GM18502 (cell line): Measurements from ENCODE around the gene KASH5.

Source experiments
- ATAC-seq: cut with Tn5 transposase; IDR thresholded peaks from one replicate; pipeline ENCODE4 v1.9.1; 2021; ENCODE audit warnings: mild to moderate bottlenecking; ENCODE audit not compliant: unreplicated experiment, poor library complexity

The KASH5 gene

DNA sequence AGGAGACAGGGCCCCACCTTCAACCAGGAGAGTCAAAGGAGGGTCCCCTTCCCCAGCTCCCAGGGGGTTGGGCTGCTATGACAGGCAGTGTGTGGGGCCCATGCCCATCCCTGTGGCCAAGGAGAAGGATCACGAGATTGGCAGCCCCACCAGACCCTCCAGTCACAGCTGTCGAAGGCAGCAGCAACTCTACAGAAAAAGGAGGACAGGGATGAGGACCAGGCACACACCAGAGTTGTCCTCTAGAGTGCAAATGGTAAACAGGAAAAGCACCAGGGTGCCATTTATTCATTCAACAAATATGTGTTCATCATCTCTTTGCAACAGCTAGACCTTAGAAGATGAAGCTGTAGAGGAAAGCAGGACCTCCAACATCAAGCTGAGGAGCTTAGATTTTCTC is 31.1 kb downstream of the KASH5 start:
- ATAC-seq = no peak

- no peak for ATAC-seq
Observed at GRCh38 chr19:49420227-49420626, 32.2 kb downstream of the KASH5 start.

- no peak for ATAC-seq
Observed at GRCh38 chr19:49421039-49421877, 33.2 kb downstream of the KASH5 start.

DNA sequence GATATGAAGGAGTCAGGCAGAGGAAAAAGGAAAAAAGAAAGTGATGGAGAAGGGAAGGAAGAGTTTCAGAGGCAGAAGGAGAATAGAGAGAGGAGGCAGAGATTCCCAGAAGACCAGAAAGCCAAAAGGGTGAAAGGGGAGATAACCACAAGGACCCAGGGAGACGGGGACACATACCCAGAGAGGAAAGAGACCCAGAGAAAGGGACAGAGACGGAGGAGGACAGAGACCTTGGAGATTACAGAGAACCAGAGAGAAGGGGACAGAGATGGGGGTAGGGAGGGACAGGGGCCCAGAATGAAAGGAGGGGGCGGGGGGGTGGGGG is 33.8 kb downstream of the KASH5 start:
- no peak for ATAC-seq

DNA sequence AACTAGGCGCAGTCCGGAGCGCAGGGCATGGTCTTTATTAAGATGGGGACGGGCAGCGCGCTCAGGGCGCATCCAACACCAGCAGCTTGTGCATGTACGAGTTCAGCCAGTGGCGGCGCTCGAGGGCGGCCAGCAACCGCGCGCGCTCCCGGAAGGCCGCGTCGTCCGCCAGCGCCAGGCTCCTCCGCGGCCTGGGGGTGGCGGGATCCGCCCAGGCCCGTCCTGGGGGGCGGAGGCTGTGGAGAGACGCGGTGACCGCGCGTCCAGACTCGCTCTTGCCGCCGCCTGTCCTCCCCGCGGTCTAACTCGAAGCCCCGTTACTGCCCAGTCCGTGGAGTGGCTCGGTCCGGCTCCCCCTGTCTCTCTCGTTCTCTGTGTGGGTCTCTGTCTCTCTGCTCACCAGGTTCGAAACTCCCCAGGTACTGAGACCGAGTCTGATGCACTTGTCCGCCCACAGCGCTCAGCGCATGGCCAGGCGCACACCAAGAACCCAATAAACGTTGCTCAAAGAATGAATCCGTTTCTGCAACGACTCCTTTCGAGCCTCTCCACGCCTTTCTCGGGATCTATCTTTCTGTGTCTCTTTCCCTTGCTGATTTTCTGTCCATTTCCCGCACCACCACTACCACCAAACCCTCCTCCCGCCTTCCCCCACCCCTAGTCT is 34.5 kb downstream of the KASH5 start:
- ATAC-seq = no peak

DNA sequence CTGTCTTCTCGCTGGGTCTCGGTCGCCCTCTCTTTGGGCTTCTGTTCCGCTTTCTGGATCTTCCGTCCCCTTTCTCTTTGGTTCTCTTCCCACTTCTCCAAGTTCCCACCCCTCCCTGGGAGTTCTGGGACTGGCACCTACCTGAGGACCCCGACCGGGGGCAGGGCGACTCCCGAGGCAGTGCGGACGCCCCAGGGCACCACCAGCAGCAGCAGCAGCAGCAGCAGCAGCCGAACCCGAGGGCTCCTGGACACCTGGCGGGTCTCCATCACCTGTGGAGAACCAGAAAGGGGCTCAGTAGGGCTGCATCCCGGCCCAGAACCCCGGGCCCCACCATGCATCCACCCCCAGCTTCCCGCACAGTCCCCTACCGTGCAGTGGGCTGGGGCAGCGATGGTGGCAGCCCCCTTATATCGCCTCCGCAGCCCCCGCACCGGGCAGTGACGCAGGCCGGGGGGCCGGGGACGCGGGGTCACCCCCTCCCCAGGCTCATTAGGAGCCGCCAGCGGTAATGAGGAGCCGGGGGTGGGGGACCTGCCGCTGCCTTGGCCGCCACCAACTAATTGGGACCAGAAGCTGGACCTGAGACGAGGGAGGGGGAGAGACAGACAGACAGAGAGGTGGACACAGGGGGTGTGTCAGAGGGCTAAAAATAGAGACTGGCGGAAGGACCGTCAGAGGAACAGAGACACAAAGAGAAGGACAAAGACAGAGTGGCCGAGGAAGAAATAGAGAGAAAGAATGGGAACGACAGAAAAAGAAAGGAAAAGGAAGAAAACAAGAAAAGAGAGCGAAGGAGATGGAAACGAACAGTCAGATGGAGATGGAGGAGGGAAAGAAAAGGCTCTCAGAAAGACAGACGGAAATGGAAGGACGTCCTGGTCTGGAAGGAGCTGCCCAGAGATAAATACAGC is 35.3 kb downstream of the KASH5 start, which contains the start of gene PTH2:
Gene PTH2 (minus strand): TSS at position 371 of the 914 bp plus-strand sequence. CDS start 102 bp downstream, at position 269.
- ATAC-seq = no peak

- ATAC-seq = no peak
Observed at GRCh38 chr19:49423985-49424303, 35.9 kb downstream of the KASH5 start.

DNA sequence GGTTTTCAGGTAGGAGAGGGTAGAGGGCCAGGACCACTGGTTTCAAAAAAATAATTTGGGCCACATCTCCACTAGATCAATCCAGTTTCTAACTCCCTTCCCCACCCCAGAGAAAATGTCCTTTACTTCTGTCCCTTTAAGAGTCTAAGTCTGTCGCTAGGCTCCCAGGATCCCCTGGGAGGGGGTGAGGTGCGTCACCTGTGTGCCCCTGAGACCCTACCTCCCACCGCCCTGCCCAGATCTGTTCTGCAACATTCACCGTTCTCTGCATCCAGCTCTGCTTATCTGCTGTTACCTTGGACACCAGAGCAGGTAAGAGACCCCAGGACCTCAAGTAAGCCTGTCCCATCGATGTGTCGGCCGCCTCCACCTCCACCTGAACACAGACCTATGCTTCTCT is 37.1 kb downstream of the KASH5 start, which contains the start of gene GFY:
Gene GFY (plus strand): TSS at position 211 of the 400 bp plus-strand sequence. CDS start 1,043 bp downstream, outside the sequence.
- ATAC-seq = no peak

GRCh38 chr19:49425922-49426592 is 38.0 kb downstream of the KASH5 start:
- ATAC-seq = no peak

DNA sequence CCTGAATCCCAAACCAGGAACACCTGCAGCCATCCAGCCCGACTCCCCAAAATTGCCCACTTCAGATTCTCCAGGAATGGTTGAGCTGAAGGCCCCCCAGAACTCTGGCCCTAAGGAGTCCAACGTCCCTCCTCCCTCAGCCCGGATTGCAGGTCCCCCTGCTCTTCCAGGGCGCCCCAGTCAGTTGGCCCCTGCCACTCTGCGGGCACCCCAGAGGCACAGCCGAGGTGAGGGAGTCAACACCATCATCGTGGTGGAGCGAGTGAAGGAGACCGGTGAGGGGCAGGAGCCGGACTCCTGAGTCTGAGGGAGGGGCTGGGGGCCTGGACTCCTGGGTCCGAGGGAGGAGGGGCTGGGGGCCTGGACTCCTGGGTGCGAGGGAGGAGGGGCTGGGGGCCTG is 39.3 kb downstream of the KASH5 start:
- ATAC-seq = no peak

GRCh38 chr19:49427855-49428546 is 40.0 kb downstream of the KASH5 start:
- ATAC-seq = no peak

DNA sequence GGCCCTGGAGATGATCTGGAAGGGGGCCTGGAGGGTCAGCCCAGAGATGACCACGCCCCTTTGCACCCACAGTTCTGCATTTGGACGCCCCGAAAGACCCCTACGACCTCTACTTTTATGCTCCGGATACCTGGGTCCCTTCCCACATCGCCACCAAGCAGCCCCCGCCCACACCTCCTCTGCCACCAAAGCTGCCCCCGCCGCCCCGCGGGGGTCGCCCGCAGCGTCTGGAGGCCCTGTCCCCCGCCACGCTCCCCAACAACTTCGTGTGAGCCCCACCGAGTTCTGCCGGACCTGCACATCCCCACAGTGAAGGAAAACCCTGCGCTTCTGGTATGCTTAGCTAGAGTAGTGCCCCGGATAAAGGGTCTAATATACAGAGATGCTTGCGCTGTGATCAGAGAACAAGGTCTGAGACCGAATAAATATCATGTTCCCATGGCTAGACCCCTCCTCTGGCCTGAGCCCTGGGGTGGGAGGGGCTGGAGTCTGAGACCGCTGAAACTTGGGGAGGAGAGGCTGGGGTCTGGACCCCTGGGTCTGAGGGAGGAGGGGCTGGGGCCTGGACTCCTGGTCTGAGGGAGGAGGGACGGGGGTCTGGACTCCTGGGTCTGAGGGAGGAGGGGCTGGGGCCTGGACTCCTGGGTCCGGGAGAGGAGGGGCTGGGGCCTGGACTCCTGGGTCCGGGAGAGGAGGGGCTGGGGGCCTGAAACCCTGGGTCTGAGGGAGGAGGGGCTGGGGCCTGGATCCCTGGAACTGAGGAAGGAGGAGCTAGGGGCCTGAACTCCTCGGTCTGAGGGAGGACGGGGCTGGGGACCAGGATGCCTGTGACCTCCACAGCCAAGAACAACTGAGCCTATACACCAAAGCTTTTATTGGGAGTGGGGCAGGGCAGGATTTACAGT is 40.8 kb downstream of the KASH5 start:
- no peak for ATAC-seq

- ATAC-seq = no peak
Observed at GRCh38 chr19:49430172-49430677, 42.2 kb downstream of the KASH5 start.

DNA sequence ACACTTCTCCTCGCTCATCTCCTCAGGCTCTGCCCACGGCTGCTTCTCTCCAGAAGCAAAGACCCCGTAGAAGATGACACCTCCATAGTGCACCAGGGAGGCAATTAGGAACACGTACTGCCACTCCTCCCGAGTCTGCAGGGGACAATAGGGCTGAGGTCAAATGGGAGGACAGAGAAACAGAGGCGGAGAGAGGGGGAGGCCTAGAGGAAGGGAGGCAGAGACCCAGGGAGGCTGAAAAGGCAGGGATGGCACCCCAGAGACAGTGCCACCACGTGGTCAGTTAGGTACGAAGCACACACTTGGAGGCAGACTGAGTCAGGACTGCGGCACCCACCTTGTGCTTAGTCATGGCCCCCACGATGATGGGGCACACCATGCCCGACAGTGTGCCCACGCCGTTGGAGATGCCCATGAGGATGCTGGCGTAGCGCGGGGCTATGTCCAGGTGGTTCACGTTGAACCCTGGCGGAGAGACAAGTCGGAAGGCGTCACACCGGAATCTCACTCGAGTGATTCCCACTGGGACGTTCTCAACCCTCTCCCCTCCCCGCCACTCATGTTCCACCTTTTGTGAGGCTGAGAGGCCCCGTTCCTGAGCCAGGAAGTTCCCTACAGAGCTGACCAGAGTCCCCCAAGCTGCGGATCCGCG is 42.8 kb downstream of the KASH5 start:
- ATAC-seq = no peak

GRCh38 chr19:49431330-49431749 is 43.3 kb downstream of the KASH5 start:
- ATAC-seq = no peak

DNA sequence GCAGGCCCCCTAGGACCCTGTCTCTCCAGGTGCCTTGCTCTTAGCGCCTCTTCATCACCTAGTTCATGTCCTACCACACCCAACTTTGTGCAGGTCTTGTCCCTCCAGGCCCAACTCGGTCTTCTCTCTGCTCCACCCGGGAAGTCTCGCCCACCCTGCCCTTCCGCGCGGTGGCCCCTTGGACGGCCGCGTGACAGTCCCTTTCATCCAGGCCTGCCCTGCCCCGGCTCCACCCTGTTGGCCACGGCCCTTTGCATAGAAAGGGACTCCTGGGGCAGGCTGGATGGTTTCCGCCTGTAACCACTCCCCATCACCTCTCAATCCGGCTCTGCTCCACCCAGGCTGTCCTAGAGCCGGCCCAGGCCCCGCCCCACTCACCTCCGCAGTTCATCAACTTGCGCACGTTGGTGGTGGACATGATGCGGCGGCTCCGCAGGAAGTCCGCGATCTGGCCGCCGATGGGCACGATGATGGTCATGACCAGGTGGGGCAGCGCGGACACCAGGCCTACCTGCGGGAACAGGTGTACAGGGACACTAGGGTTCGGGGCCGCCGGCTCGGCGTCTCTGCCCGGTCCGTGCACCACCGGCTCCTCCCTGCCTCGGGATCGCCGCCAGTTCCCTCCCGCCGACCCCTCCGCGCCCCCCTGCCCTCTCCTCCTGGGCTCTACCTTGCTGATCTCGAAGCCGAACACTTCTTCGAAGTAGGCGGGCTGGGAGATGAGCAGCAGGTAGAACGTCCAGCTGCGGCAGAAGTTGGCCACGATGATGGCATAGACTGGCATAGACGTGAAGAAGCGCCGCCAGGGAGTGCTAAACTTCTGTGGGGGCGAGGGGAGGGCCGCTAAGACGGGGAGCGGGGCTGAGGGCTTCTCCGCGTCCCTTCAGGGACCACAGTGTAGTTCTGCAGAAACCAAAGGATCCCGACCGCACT is 44.4 kb downstream of the KASH5 start:
- ATAC-seq = no peak
